Endometrium (tissue), 2 donors: ENCODE results near the gene CCDC12.

Experiments used
- FAIRE-seq: peaks from 2 replicates; lab custom pipeline; 2012; peaks lifted over from hg19 to GRCh38; lab: Jason Lieb, UNC
- donor health status: control.
- donor health status: control.

CCDC12 gene

GRCh38 chr3:46995901-46996562 is 19.5 kb upstream of the CCDC12 start:
- FAIRE-seq: no peak

GRCh38 chr3:46994801-46995731 is 18.5 kb upstream of the CCDC12 start:
- FAIRE-seq: no peak

GRCh38 chr3:46993986-46994385 is 17.4 kb upstream of the CCDC12 start:
- no peak for FAIRE-seq

GRCh38 chr3:46993292-46993691 is 16.7 kb upstream of the CCDC12 start:
- no peak for FAIRE-seq

GRCh38 chr3:46992231-46992630 is 15.7 kb upstream of the CCDC12 start:
- FAIRE-seq: no peak

- no peak for FAIRE-seq
Measured at GRCh38 chr3:46991406-46992165, 15.0 kb upstream of the CCDC12 start.

GRCh38 chr3:46990573-46991374 is 14.2 kb upstream of the CCDC12 start:
- FAIRE-seq: no peak

GRCh38 chr3:46989146-46989810 is 12.7 kb upstream of the CCDC12 start:
- FAIRE-seq: no peak

- no peak for FAIRE-seq
Measured at GRCh38 chr3:46988616-46989015, 12.1 kb upstream of the CCDC12 start.

GRCh38 chr3:46987743-46988401 is 11.3 kb upstream of the CCDC12 start:
- FAIRE-seq: no peak

- no peak for FAIRE-seq
Measured at GRCh38 chr3:46987319-46987742, 10.8 kb upstream of the CCDC12 start.

- no peak for FAIRE-seq
Measured at GRCh38 chr3:46986782-46987310, 10.3 kb upstream of the CCDC12 start.

GRCh38 chr3:46986055-46986730 is 9.6 kb upstream of the CCDC12 start:
- no peak for FAIRE-seq

GRCh38 chr3:46985588-46985987 is 9.0 kb upstream of the CCDC12 start:
- no peak for FAIRE-seq

- FAIRE-seq: no peak
Measured at GRCh38 chr3:46984591-46985459, 8.3 kb upstream of the CCDC12 start.

- FAIRE-seq: no peak
Measured at GRCh38 chr3:46982546-46982945, 6.0 kb upstream of the CCDC12 start.

GRCh38 chr3:46981932-46982471 is 5.5 kb upstream of the CCDC12 start:
- FAIRE-seq: no peak

GRCh38 chr3:46979958-46980497 is 3.5 kb upstream of the CCDC12 start:
- FAIRE-seq: no peak
